HG03103 (cell line): ENCODE data around the gene ELAVL3.
"Not testable (repeated sequence)": the region's sequence is repeated elsewhere in the genome, so short reads cannot be mapped to it uniquely, and the experiment has no call there.

Source experiments
- ATAC-seq: cut with Tn5 transposase; IDR thresholded peaks from one replicate; pipeline ENCODE4 v1.9.1; 2021; ENCODE audit warnings: low read depth; ENCODE audit not compliant: unreplicated experiment

The ELAVL3 gene

DNA sequence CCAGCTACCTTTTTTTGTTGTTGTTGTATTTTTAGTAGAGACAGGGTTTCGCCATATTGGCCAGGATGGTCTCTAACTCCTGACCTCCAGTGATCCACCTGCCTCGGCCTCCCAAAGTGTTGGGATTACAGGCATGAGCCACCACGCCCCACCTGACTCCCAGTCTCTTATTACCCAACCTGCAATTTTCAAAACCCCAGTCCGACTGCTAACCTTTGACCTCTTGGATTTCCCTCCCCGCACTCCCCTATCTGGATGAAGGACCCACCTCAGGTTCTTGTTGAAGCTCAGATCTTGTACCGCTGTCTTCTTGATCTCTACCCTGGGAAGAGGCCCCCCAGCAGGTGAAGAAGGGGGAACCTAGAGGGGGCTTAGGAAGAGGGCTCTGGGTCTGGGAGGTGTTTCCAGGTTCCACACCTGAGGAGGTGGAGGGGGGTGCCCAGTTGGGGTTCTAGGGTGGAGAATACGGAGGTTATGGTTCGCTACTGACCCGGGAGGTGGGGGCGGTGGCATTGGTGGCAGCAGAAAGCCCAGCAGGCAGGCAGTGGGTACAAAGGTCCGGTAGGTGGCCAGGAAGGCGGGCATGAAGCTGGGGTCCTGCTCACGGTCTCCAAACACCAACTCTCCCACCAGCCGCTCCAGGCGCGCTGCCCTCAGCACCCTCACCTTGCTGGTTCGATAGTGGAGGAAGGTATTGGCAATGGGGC lies 64.3 kb downstream of the ELAVL3 start:
- no peak for ATAC-seq

DNA sequence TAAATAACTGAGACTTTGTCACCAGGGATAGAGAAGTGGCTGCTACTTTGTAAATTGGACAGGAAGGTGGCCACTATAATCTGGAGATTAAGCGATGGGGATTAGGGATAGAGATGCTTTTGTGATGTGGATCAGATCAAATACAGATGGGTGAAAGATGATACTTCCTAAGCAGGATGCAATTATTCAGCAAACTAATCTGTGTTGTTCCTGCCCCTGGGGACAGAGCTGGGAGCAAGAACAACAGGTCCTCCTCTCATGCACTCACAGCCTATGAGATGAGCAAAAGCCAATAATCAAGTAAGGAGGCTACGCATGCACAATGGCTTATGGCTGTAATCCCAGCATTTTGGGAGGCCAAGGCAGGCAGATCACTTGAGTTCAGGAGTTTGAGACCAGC lies 66.3 kb downstream of the ELAVL3 start:
- ATAC-seq = no peak

DNA sequence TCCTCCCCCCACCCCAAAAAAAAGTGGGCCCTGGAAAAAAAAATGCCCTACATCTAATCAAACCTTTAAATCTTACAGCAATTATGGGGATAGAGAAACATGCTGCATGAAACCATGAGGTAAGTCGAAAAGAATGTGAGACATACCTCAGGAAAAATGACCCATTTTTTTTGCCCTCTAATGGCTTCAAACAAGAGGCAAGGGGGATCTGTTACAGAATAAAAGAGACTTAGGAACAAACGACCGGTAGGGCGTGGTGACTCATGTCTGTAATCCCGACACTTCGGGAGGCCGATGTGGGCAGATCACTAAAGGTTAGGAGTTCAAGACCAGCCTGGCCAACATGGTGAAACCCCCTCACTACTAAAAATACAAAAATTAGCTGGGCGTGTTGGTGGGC lies 70.2 kb downstream of the ELAVL3 start:
- no peak for ATAC-seq

DNA sequence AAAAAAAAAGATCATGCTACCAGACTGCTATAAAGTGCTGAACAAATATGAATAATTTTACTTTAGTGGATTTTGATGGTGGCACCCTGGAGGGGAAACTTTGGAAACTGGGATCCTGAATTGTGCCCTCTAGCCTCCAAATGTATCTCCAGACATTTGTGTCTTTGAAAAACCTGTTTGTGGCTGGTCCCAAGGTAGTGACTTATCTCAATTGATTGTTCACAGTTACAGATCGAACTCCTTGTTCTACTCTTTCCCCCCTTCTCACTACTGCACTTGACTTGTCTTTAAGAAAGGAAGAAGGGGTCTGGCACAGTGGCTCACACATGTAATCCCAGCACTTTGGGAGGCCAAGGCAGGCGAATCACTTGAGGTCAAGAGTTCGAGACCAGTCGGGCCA lies 72.3 kb downstream of the ELAVL3 start:
- no peak for ATAC-seq

DNA sequence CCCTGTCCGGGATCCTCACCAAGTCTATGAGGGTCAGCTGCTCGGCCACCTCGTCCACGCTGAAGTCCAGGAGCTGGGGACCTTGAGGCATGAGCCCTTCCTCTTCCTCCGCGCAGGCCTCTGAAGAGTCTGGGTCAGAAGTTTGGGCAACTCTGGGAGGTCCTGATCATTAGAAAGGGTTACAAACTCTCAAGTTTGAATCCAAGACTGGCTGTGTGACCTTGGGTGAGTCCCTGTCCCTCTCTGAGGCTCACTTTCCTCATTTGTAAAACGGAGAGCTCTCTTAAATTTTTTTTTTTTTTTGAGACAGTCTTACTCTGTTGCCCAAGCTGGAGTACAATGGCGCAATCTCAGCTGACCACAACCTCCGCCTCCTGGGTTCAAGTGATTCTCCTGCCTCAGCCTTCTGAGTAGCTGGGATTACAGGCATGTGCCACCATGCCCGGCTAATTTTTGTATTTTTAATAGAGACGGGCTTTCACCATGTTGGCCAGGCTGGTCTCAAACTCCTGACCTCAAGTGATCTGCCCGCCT lies 74.1 kb downstream of the ELAVL3 start:
- not testable (repeated sequence) for ATAC-seq

DNA sequence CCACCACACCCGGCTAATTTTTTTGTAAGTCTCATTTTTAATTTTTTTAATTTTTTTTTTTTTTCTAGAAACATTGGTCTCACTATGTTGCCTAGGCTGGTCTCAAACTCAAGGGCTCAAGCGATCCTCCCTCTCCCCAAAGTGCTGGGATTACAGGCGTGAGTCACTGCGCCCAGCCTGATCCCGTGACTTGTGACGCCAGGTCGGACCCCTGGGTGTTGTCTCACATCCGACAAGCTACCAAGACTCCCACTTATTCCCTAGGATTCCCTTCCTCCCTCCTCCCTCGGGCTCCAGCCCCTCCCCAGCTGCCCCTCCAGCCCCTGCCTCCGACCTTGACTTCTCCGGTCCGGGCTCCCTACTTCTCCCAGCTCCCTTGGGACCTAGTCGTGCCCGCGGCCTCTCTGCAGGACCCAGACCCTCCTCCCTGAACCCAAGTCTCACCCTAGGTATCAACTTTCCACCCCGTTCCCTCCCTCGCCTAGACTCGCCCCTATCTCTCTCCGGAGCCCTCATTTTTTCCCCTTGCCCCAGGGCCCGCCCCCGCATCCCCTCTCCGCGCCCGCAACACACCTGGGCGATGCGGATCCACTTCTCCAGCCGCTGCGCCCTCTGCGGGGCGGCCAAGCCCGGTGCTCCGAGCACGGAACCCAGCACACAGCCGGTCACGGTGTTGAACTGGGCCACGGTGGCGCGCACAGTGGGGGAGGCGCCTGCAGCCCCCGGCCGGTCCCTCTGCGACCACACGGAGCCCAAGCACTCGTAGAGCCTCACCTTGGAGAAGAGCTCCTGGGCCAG lies 74.8 kb downstream of the ELAVL3 start:
- ATAC-seq = no peak

DNA sequence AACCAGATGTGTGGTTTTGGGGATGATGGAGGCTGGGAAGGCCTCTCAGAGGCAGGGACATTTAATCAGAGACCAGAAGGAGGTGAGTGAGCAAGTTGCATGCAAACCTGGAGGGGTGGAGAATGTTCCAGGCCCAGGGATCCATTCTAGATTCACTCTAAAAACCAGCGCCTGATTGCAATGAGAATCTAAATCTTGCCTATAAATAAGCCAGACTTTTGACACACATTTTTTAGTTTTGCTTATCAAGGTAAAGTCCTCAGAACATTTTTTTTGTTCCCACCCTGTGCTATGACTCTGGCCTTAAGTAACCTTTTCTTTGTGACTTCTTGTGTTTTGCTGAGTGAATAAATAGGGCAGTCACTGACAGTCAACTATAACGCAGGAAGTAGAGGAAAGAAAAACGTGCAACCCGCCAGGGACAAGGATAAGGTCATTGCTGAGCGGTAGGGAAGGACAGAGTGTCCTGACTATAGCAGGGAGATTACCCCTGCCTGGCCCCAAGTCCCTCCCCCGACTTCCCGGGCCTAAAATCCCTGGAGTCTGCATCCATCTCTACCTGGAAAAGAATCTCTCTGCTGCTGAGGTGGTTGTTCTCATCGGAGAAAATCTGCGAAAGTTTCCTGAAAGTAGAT lies 76.1 kb downstream of the ELAVL3 start:
- no peak for ATAC-seq

DNA sequence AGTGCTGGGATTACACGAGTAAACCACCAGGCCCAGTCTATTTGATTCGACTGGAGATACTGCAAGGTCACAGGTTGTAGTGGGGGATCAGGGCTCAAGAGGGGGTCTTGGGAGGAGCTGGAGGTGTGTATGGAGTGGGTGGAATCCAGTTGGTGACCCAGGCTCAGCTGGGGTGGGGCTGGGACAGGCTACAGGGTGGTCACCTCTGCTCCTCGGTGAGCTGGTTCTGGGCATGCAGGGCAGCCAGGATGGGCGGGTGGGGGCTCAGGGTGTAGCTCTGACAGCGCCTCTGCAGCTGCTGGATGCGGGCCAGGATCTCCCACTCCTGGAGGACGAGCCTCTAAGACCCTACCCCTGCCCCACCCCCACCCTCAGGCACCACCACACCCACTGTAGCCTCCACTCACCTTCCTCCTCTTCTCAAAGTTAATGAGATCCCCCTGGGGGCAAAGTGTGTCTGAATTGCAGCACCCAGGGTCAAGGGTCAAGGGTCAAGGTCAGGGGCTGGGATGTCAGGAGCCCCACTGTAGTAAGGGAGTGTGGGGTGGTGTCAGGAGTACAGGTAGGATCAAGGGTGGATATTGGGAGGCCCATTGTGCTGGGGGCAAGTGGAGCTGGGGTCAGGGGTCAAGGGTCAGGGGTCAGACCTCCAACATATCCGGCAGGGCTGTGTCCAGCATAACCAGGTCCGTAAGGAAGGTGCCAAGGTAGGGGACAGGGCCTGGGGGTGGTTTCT lies 78.9 kb downstream of the ELAVL3 start:
- no peak for ATAC-seq
